IPS DF 4.7 (cell line): ENCODE measurements around the gene CPTP.
"Not testable (repeated sequence)": the region's sequence is repeated elsewhere in the genome, so short reads cannot be mapped to it uniquely, and the experiment has no call there.

ENCODE experiments used
- DNase-seq: peaks from one replicate; pipeline ENCODE4 v3.0.0-alpha.2; 2013; ENCODE audit warnings: low spot score; ENCODE audit errors: extremely low read depth

Gene CPTP

DNA sequence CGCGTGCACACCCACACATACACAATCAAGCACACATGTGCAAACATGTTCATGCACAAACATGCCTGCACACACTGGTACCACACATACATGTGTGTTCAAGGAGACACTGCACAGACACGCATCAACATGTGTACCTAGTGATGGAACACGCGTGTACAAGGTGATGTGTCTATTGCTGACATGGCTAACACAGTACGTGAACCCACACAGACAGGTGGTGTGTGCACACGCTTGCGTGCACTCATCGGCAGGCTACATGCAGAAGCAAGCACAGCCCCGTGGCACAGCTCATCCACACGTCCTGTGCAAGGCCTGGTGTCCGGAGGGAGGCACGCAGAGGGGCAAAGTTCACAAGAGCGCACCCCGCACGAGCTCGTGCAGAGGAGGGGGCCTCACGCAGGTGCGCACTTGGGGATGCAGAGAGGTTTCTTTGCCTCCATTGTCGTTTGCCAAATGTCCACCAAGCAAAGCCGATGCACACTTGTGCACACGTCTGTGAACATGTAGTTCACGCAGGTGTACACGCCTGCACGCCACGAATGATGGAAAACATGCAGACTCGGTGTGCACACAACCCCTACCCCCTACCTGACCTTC is 17.8 kb upstream of the CPTP start:
- no peak for DNase-seq

DNA sequence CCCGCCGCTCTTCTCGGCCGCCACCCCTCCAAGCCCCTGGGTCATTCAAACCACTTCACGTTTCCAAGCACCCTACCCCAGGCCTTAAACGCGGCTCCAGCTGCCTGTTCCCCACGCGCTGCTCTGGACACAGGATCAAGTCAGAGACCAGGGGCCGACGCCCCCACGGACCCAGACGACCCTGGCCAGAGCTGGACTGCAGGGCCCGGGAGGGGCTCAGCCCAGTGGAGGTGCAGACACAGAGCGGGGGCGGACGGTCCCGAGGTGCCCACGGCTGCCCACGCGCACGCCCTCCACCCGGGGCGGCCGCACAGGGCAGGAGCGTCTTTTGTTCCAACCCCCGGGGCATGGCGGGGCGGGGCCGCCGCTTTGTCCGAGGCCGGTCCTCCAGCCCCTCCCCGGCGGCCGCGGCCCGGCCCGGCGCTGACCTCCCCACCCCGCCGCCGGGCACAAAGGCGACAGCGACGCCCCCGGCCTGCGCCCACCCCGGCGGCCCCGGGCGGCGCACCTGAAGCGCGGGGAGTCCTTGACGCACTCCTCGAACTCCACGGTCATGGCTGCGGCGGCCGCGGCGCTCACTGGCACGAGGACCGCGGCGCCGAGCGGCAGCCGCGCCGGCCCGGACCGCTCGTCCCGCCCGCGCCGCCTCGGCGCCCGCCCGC is 17.2 kb upstream of the CPTP start:
- no peak for DNase-seq

DNA sequence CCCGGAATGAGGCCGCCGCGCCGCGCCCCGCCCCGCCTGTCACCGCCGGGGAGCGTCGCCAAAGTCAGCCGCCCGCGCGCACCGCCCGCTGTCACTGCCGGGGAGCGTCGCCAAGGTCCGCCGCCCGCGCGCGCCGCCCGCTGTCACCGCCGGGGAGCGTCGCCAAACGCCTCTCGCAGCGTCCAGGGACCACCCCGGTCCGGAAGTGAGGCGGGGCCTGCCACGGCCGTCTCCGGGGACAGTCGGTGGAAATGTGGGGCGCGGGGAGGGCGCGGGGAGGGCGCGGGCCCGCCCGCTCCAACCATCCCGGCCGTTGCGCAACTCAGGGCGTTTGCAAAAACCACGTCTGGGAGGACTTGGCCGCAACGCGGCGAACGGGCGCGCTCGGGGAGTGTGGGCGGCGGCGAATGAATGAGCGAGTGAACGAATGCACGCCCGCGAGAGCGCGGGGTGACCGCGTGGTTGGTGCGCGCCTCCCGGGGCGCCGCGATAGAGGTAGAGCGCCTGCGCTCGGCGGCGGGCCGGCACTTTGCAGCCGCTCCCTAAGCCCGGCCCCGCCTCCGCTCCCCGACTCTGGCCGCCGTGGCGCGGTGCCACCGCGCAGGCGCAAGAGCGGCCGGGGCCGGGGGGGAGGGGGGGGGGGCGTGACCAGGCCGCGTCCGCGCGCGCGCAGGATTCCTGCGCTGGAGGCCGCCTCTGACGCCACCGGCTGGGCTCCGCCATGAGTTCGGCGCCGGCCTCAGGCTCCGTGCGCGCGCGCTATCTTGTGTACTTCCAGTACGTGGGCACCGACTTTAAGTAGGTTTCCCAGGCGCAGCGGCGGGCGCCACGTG is 16.5 kb upstream of the CPTP start, which contains the start of the genes ACAP3 and PUSL1:
Gene ACAP3, minus strand, starts transcription at position 8 of the 833 bp plus-strand sequence. CDS start 115 bp downstream, outside the sequence.
Gene PUSL1, plus strand, starts transcription at position 675 of the 833 bp plus-strand sequence. Its CDS starts 47 bp downstream, at position 722.
- no peak for DNase-seq

DNA sequence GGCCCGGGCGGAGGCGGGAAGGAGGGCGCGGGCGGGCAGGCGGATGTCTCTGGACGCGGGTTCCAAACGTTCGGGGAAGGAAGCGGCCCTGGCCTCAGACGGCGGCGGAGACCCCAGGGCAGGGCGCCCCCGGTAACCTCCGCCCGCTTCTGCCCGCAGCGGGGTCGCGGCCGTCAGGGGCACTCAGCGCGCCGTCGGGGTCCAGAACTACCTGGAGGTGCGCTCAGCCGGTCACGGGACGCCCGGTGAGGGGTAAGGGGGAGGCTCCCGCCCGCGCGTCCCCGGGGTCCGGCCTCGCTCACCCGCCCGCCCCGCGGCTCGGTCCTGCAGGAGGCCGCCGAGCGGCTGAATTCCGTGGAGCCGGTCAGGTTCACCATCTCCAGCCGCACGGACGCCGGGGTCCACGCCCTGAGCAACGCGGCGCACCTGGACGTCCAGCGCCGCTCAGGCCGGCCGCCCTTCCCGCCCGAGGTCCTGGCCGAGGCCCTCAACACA is 15.8 kb upstream of the CPTP start:
- DNase-seq: no peak

DNA sequence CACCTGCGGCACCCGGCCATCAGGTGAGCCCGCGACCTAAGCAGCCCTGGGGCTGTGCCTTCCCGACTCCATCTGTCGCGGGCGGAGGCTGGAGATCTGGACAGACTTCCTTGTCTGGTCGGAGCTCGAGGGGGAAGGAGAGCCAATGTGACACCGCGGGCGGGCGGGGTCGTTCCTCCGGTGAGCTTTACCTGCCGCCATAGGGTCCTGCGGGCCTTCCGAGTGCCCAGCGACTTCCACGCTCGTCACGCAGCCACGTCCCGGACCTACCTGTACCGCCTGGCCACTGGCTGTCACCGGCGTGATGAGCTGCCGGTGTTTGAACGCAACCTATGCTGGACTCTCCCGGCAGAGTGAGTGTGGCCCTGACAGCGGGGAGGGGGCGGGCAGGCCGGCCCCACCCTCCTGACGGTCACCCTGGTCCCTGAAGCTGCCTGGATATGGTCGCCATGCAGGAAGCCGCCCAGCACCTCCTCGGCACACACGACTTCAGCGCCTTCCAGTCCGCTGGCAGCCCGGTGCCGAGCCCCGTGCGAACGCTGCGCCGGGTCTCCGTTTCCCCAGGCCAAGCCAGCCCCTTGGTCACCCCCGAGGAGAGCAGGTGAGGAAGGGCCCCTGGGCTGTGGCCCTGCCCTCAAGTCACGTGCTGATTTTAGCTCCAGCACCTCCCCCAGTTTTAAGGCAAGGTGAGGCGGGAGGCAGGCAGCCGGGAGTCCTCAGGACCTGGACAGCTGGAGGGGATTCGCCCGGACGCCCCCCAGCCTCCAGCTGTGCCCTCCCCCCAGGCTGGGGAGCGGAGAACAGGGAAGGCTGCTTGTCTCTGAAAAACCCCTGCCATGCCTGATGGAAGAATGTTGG is 15.1 kb upstream of the CPTP start:
- DNase-seq: no peak

DNA sequence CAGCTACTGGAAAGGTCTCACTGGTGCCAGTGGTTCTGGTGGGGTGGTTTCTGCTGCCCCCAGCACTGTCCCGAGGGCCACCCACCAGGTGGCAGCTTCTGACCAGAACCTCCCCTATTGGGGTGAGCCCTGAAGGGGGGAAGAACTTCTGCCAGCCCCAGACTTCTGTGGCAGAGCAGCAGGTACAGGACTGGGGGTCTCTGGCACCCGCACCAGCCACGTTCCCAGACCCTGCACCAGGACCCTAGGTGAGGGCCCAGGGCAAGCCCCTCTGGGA is 14.6 kb upstream of the CPTP start:
- DNase-seq: no peak

DNA sequence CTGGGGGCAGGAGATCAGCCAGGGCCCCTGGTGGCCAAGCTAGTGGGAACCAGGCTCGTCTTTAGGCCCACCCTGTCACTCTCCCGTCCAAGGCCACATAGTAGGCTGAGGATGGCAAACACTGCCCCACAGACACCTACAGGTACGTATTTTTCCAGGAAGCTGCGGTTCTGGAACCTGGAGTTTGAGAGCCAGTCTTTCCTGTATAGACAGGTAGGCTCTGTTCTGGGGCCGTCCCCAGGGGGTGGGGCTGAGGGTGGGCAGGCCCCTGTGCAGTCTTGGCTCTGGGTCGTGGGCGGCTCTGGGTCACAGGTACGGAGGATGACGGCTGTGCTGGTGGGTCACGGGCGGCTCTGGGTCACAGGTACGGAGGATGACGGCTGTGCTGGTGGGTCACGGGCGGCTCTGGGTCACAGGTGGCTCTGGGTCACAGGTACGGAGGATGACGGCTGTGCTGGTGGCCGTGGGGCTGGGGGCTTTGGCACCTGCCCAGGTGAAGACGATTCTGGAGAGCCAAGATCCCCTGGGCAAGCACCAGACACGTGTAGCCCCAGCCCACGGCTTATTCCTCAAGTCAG is 14.0 kb upstream of the CPTP start:
- DNase-seq: no peak

DNA sequence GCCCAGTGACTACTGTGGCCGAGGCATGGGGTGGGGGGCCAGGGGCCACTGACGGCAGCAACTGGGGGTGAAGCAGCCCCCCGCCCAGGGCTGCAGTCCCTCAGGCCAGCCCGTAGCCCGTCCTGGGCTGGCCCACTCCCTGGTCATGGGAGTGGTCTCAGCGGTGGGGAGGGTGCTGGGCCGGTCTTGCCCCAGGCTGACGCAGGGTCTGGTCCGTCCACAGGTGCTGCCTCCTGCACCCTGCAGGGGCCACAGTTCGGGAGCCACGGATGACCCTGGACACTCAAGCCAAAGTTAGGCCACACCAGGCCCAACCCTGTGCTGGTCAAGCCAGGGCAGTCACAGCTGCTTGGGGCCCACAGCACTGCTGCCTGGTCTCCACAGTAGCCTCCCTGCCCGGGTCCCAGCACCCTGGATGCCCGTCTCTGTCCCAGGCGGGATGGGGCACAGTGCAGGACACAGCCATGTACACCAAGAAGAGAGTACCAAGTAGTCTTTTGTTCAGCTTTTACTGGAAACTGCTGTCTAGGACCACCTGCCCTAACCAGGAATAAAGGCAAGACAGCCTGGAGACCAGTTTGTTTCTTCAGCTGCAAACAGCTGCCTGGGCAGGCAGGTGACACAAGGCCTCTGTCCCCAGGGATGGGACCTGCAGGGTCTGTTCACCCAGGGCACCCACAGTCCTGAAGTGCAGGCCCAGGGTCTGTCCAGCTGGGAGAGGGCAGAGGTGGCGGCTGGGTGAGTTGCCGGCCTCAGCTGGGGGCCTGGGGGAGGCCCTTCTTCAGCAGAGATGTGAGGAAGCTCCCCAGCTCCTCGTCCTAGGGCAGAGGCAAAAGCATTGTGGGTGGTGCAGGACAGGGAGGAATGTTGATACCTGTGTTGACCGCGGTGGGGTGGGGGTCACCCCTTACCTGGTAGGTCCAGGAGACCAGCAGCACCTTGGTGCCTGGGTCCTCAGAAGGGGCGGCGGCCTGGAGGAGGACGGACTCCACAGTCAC is 13.2 kb upstream of the CPTP start:
- no peak for DNase-seq

DNA sequence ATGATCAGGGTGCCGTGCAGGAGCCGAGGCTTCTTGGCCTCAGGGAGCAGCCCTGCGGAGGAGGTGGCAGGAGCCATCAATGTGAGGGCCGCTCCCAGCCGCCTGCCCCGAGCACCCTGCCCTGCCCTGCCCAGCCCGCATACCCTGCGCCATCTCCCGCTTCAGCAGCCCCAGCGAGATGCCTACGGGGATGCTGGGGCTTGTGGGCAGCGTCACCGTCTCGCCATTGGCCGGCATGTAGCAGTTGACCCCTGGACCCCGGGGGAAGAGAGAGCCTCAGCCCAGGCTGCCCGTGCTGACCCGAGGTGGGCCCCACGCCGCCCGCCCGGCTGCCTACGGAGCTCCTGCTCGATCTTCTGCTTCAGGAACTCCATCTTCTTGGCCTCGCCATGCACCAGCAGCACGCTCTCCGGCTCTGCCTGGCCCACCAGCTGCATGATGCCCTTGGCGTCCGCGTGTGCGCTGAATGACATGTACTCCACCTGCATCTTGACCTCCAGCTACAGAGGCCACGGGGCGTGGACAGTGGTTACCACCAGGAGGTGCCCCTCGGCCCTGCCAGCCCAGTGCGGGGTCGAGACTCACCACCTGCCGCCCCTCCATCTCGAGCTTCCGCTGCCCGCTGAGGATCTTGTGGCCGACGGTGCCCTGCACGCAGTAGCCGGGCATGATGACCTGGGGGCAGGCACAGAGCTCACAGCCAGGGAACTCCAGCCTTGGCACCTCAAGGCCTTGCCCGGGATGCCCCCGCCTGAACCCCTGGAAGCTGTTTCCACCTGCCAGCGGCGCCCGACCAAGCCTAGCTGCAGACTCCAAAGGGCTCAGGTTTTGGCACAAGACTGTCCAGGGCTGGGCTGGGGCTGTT is 11.9 kb upstream of the CPTP start:
- DNase-seq: no peak

DNA sequence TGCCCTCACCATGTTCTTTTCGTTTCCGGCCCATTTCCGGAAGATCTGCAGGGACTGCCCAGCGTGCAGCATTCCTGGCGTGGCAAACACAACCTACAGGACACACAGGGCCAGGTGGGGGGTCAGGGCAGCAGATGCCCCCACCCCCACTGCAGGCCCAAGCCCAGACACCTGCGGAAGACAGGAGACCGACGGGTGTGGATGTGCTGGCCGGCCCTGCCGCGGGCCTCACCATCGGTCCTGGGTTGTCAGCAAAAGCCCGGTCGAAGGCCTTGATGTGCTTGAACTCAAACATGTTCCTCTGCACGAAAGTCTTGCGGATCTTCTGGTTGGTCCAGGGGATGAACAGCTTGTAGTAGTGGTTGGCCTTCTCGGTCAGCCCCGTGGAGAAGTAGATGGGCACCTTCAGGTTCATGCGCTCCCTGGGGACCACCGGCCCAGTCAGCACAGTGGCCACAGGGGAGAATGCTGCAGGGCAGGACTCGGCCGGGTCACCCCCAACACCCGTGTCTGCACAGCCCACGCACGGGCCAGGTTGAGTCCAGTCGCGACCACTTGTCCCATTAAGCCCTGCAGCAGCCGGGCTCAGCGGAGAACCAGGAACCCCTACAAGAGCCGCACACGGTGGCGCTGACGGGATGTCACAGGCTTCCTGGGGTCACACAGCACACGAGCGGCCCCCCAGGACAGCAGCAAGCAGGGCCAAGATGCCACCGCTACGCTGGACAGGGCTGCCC is 10.9 kb upstream of the CPTP start:
- no peak for DNase-seq

DNA sequence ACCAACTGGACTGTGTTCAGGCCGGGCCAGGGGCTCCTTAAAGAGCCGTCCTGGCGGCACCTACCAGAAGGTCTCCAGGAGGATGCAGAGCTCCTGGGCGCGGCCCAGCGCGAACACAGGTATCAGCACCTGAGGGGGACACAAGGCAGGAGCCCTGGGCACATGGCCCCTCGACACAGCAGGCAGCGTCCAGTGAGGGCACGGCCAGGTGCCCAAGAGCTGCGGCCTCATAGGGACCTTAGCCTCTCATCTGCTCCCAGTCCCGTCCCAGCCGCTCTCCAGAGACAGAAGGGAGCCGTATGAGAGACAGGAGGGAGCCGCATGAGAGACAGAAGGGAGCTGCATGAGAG is 10.4 kb upstream of the CPTP start:
- DNase-seq: no peak

DNA sequence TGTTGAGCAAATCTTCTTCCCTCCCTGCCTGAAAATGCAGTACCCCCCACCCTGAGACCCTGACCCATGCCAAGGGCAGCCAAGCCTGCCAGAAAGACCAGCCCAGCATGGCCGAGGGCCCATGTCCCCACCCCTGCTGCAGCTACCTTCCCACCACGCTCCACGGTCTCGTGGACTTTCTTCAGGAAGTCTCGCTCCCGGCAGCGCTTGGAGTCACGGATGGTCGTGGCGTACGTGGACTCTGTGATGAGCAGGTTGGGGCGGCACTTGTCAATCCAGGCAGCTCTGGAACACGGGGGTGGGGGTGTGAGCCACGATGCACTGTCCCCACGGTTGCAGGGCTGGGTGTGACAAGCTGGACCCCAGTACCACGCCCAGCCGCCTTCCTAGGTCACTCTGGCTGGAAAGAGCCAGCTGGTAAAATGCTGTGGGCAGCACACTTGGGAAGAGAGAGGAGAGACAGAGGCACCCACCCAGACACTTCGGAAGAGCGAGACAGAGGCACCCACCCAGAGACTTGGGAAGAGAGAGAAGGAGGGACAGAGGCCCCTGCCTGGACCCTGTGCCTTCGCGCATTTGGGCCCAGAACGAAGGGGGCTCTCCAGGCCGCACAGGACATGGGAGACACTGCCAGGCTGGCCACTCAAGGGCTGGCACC is 9.8 kb upstream of the CPTP start:
- no peak for DNase-seq

DNA sequence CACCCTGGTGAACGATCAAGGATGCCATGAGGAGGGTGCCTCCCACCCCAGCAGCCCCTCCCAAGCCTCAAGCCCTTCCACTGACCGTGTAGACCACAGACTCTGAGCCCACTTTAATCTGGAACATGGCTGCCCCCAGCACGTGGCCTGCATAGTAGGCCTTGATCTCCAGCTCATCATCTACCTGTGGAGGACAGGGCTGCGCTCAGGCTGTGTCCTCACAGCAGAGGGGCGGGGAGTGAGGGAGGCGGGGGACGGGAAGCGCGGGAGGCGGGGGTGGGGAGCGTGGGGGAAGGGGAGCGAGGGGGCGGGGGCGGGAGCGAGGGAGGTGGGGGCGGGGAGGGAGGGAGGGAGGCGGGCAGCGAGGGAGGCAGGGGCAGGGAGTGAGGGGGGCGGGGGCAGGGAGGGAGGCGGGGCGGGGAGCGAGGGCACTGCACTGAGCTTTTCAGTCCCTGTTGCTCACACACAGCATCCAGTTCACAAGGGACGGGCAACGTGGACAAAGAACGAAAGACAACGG is 9.1 kb upstream of the CPTP start:
- DNase-seq: no peak

DNA sequence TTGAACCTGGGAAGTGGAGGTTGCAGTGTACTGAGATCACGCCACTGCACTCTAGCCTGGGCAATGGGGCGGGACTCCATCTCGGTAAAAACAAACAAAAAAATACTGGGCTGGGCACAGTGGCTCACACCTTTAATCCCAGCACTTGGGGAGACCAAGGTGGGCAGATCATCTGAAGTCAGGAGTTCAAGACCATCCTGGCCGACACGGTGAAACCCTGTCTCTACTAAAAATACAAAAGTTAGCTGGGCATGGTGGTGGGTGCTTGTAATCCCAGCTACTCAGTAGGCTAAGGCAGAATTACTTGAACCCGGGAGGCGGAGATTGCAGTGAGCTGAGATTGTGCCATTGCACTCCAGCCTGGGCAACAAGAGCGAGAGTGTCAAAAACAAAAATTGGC is 8.4 kb upstream of the CPTP start:
- DNase-seq: not testable (repeated sequence)

DNA sequence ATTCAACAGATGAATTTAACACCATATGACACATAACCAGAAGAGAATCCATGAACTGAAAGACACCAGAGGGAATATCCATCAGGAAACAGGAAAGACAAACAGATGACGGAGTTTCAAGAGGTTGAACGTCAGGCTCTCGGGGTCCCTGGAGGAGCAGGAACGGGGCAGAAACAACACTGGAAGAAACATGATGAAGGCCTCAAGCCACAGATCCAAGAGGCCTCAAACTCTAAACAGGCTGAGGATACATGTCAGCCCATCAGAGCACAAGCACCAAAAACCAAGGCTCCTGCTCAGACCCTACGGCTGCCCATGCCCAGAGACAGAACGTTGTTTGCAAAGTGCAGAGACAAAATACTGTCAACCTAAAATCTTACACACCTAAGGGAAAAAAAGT is 7.2 kb upstream of the CPTP start:
- DNase-seq: no peak

DNA sequence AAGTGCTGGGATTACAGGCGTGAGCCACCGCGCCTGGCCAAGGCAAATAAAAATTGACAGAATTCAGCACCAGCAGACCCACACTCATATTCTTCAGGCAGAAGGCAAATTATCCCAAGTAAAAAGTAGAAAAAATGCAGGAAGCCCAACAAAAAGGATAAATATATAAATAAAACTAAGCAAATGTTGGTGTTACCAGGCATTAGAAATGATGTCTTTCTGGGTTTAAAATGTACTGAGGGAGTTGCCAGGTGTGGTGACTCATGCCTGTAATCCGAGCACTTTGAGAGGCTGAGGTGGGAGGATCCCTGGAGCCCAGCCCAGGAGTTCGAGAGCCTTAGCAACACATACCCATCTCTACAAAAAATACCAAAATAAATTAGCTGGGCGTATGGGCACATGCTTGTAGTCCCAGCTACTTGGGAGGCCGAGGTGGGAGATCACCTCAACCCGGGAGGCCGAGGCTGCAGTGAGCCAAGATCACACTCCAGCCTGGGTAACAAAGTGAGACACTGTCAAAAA is 6.4 kb upstream of the CPTP start:
- DNase-seq: no peak
